ENCODE measurements around the gene OTOL1. TPM values are rescaled to one million over a fixed set of nuclear protein-coding genes. Genes with fewer than 3 reads are reported as not detected.
A peak's percentile ranks its signal among the peaks of the same experiment; 100 is the strongest.

Gene OTOL1
- total RNA-seq, 1 experiment from 2014 or later: not detected

GRCh38 chr3:161508852-161509477 lies 12.4 kb downstream of the OTOL1 start:
- ChIA-PET POLR2A (no interaction called here), CTCF (no interaction called here)
- H3K27me3 Mint-ChIP-seq (ENCODE audit: low read depth): no peaks in the 10 kb centered on the region
- no peak overlapping the region for H3K4me3 Mint-ChIP-seq
- H3K27ac Mint-ChIP-seq: no peak overlapping the region
- ATAC-seq (no peak; the same call in 1 of the 2 replicates), DNase-seq (ENCODE audit: low spot score) (no peak)
- peaks cover 6% of the 10 kb centered on the region; the same call in 1 of the 2 replicates for H3K4me1 Mint-ChIP-seq
- no peaks in the 10 kb centered on the region for H3K36me3 Mint-ChIP-seq
- no peaks in the 10 kb centered on the region for H3K9me3 Mint-ChIP-seq
- TF ChIP-seq ARID4B (CRISPR knock-in tag; IDR thresholded peaks at IDR 0.05; ENCODE audit: borderline replicate concordance) (no peak), ZNF263 (CRISPR knock-in tag; IDR thresholded peaks at IDR 0.05; ENCODE audit: low read depth) (no peak), ZSCAN18 (CRISPR knock-in tag; IDR thresholded peaks at IDR 0.05) (no peak), HMGXB4 (CRISPR knock-in tag; IDR thresholded peaks at IDR 0.05) (no peak), NFATC4 (CRISPR knock-in tag; IDR thresholded peaks at IDR 0.05) (no peak), ELF4 (CRISPR knock-in tag; IDR thresholded peaks at IDR 0.05; ENCODE audit: low read depth) (no peak), ERG (CRISPR knock-in tag; IDR thresholded peaks at IDR 0.05) (no peak), USF1 (CRISPR knock-in tag; IDR thresholded peaks at IDR 0.05) (no peak), MAX (CRISPR knock-in tag; IDR thresholded peaks at IDR 0.05) (no peak), ZBTB21 (CRISPR knock-in tag; IDR thresholded peaks at IDR 0.05; ENCODE audit: borderline replicate concordance) (no peak)

GRCh38 chr3:161510510-161511260 lies 14.1 kb downstream of the OTOL1 start:
- DNase-seq (ENCODE audit: low spot score) (no peak), ATAC-seq (no peak)
- Mint-ChIP-seq H3K27ac (no peak overlapping the region), H3K4me3 (no peak overlapping the region), H3K4me1 (peaks cover 6% of the 10 kb centered on the region; the same call in 1 of the 2 replicates), H3K27me3 (ENCODE audit: low read depth) (no peaks in the 10 kb centered on the region), H3K9me3 (no peaks in the 10 kb centered on the region), H3K36me3 (no peaks in the 10 kb centered on the region)
- TF ChIP-seq FOXJ3 (CRISPR knock-in tag; IDR thresholded peaks at IDR 0.05; ENCODE audit: borderline replicate concordance): no peak
- no peak for TF ChIP-seq E2F1 (CRISPR knock-in tag; IDR thresholded peaks at IDR 0.05)
- peak; percentile 64; the same call in 1 of the 2 replicates for TF ChIP-seq GABPB1 (CRISPR knock-in tag; IDR thresholded peaks at IDR 0.05)
- ChIA-PET CTCF (no interaction called here), POLR2A (no interaction called here)

Data from WTC11 (cell line).